ELF-1 (cell line): ENCODE data around the gene CASKIN1.
"Not testable (repeated sequence)": the region's sequence is repeated elsewhere in the genome, so short reads cannot be mapped to it uniquely, and the experiment has no call there.

Experiments
- DNase-seq: peaks from one replicate; pipeline ENCODE4 v3.0.0-alpha.2; 2016; ENCODE audit warnings: low read depth, low spot score

The CASKIN1 gene

GRCh38 chr16:2142942-2143877, 53.2 kb downstream of the CASKIN1 start:
- peak; percentile 35 for DNase-seq

GRCh38 chr16:2135770-2136490, 60.5 kb downstream of the CASKIN1 start, which contains the start of gene PKD1:
TSS of gene PKD1 (minus strand) at chr16:2135898. CDS start at chr16:2135689, 209 bp downstream.
- peak; percentile 92 for DNase-seq

- DNase-seq = not testable (repeated sequence)
Observed at GRCh38 chr16:2135071-2135470, 61.3 kb downstream of the CASKIN1 start.

- not testable (repeated sequence) for DNase-seq
Observed at GRCh38 chr16:2133797-2134196, 62.6 kb downstream of the CASKIN1 start.

GRCh38 chr16:2129890-2130447, 66.4 kb downstream of the CASKIN1 start:
- not testable (repeated sequence) for DNase-seq

GRCh38 chr16:2129251-2129650, 67.2 kb downstream of the CASKIN1 start:
- not testable (repeated sequence) for DNase-seq

- DNase-seq = peak; percentile 52
Observed at GRCh38 chr16:2127630-2128280, 68.7 kb downstream of the CASKIN1 start.
